Measurements from ENCODE around the gene HOXA4. TPM values are rescaled to one million over a fixed set of nuclear protein-coding genes. Genes with fewer than 3 reads are reported as not detected.
A peak's percentile ranks its signal among the peaks of the same experiment; 100 is the strongest.

Gene HOXA4
- total and polyA plus RNA-seq, 2 of the 4 experiments (the other 2 are of a cell fraction) = 0.36 to 8.0 TPM

- Histone ChIP-seq H3K9me1 (ENCODE audit: insufficient read depth, low read length) (peaks cover 12% of the 10 kb centered on the region), H2BK15ac (ENCODE audit: low read depth, low read length) (peak overlapping the region; percentile 64; the same call in 2 of the 3 replicates), H2AK9ac (replicated peaks; ENCODE audit: low read depth, low read length, poor library complexity) (peak overlapping the region; percentile 87), H3K4me2 (ENCODE audit: low read depth, low read length) (peak overlapping the region; percentile 95), H3K56ac (ENCODE audit: extremely low read depth, insufficient read depth, low read length) (peak overlapping the region; percentile 76), H3K27ac (ENCODE audit: insufficient read depth, low read length) (peak overlapping the region; percentile 99), H2AK5ac (ENCODE audit: low read depth, low read length) (peak overlapping the region; percentile 62), H3K79me1 (ENCODE audit: low read depth in 1 of 2, low read length in 2 of 2) (peaks cover 5 to 52% of the 10 kb centered on the region in 2 experiments; a peak in 3 of 4 replicates), H4K91ac (ENCODE audit: insufficient read depth, low read depth, low read length) (peak overlapping the region; percentile 96), H3K4ac (ENCODE audit: low read depth, low read length) (peak overlapping the region; percentile 98), H2BK5ac (ENCODE audit: low read depth, low read length, poor library complexity, severe bottlenecking) (peak overlapping the region; percentile 88), H3K9me3 (ENCODE audit: control insufficient read depth, insufficient read depth, low read length) (no peaks in the 10 kb centered on the region), H3K36me3 (ENCODE audit: control insufficient read depth, insufficient read depth, low read length) (no peaks in the 10 kb centered on the region), H4K20me1 (ENCODE audit: insufficient read depth, low read length) (0 out of 2 replicates have a peak, but pooled peaks cover 2% of the 10 kb centered on the region), H3K14ac (replicated peaks; ENCODE audit: low read depth, low read length) (peak overlapping the region; percentile 94), H2BK120ac (ENCODE audit: low read depth, low read length) (peak overlapping the region; percentile 94), H3K4me1 (ENCODE audit: control insufficient read depth, insufficient read depth, low read length) (peaks cover 36% of the 10 kb centered on the region), H3K27me3 (ENCODE audit: control insufficient read depth, insufficient read depth, low read length) (no peaks in the 10 kb centered on the region), H4K8ac (ENCODE audit: low read depth in 2 of 2, low read length in 2 of 2) (peak overlapping the region; percentile 90 to 93), H2BK20ac (ENCODE audit: low read depth, low read length) (peak overlapping the region; percentile 63), H3K9ac (ENCODE audit: low read depth, low read length) (peak overlapping the region; percentile 96), H4K5ac (ENCODE audit: low read depth, low read length) (peak overlapping the region; percentile 50), H2AFZ (replicated peaks; ENCODE audit: low read length, poor library complexity) (peak overlapping the region; percentile 73), H3K4me3 (ENCODE audit: insufficient read depth, low read depth, low read length) (peak overlapping the region; percentile 48), H3K18ac (ENCODE audit: low read depth, low read length) (peak overlapping the region; percentile 67), H3K23ac (ENCODE audit: low read depth, low read length) (peak overlapping the region; percentile 80)
- DNase-seq = peak; percentile 67
- POLR2A ChIA-PET (ENCODE audit: unreplicated experiment) = interaction anchor here (1.0 kb wide), 1 partner anchor 25 kb away, joined by 3 read pairs; no protein-coding TSS in a partner anchor
- BruUV-seq (replicated peaks) = no TSS peak
- in situ Hi-C loops (cut with MboI; ENCODE audit: low sequenced_read_pairs) (no loop called here), dilution Hi-C loops (cut with HindIII; ENCODE audit: low sequenced_read_pairs, unreplicated experiment) (no loop called here), intact Hi-C loops (cut with micrococcal nuclease) (loop anchor here (2.0 to 5.0 kb wide), 2 partner anchors 24 to 921 kb away; partner anchors contain the start of genes CBX3 and HNRNPA2B1)
- WGBS, 2 experiments (ENCODE audit: extremely low coverage in 2 of 2, insufficient read length in 1 of 2) = 0% methylated on average over 5 of the region's 14 CpGs; no CpG with 5 or more reads in 1 of the 2 experiments
- 0 out of 2 replicates have a peak, but pooled peaks have one; percentile 1 for ATAC-seq (ENCODE audit: low read depth)
- TF ChIP-seq SMC3 (IDR thresholded peaks at IDR 0.05; ENCODE audit: low read depth, low read length) (no peak), CEBPB (IDR thresholded peaks at IDR 0.05; ENCODE audit: low read depth, low read length) (peak; percentile 92)
- CTCF ChIA-PET = interaction anchor here (1.0 to 1.2 kb wide), 2 partner anchors 17 to 754 kb away, joined by 3 to 5 read pairs; no protein-coding TSS in a partner anchor
These were observed 7.5 kb downstream of the HOXA4 start for GRCh38 chr7:27123007-27123476.

Measured in IMR-90 (cell line).